Erythroblast (primary cell): ENCODE data around the gene PACS1.

Experiments used
- GATA1 ChIP-seq: IDR thresholded peaks from 2 replicates; pipeline ENCODE4 v1.6.1; 2011; ENCODE audit warnings: low read depth, mild to moderate bottlenecking, control low read depth, low read length, moderate library complexity
- POLR2A ChIP-seq: IDR thresholded peaks from 2 replicates; pipeline ENCODE4 v1.6.1; 2011; ENCODE audit warnings: mild to moderate bottlenecking, low read length

GRCh38 chr11:66267039-66267378 lies 196.9 kb downstream of the PACS1 start:
- TF ChIP-seq GATA1 (no peak), POLR2A (no peak)
